UCSD-AML1 (cell line): Measurements from ENCODE around the gene C20orf204.
"Not testable (repeated sequence)": the region's sequence is repeated elsewhere in the genome, so short reads cannot be mapped to it uniquely, and the experiment has no call there.

Source experiments
- DNase-seq: peaks from one replicate; lab custom pipeline; 2025; ENCODE audit not compliant: unreplicated experiment; lab: John Stamatoyannopoulos, UW

The C20orf204 gene

DNA sequence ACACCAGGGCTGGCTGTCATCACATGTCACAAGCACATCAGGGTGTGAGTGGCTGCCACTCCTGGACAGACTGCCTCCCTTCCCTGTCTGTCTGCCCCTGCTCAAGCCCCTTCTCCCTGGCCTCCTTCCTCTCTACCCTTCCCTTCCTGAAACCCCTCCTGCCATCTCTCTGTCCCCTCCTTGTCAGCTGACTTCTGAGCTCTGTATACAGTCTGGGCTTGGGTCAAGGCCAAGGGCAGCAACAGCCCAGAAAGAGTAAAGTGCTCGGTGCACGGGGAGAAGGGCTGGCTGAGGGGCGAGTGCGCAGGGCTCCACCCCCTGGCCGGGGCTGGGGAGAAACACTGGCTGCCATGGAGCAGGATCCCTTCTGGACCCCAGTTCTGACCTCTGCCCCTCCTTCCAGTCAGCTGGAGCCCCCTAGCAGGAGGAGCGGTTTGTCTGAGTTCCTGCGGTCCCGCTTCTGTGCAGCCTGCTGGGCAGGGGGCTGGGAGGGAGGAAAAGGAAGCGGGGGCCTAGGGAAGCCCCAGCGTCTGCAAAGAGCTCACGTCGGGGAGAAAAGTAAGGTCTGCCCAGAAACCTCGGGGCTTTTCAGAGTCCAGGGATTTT lies 46.2 kb downstream of the C20orf204 start:
- peak; percentile 70 for DNase-seq

DNA sequence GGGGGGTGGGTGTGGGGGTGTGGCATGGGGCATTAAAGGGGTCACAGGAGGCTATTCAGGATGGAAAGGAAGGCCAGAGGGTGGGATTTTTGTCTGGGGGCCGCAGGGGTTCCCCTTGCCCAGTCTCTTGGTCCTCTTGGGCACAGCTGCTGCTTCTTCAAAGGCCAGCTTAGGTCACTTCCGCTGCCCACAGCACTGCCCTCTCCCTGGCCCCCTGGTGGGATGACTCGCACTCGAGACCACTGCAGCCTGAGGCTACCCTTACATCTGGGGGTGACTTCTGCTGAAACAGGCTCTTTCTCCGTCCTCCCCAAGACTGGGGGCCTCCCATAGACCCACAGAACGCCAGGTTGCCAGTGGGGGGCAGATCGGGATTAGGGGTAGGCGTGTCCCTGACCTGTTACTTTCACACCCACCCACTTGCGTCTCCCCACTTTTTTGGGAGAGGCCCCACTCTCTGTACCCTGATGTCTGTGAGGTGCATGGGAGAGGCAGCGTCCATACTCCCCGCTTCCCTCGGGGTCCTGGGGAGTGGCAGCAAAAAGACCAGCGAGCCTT lies 46.9 kb downstream of the C20orf204 start:
- peak; percentile 56 for DNase-seq

DNA sequence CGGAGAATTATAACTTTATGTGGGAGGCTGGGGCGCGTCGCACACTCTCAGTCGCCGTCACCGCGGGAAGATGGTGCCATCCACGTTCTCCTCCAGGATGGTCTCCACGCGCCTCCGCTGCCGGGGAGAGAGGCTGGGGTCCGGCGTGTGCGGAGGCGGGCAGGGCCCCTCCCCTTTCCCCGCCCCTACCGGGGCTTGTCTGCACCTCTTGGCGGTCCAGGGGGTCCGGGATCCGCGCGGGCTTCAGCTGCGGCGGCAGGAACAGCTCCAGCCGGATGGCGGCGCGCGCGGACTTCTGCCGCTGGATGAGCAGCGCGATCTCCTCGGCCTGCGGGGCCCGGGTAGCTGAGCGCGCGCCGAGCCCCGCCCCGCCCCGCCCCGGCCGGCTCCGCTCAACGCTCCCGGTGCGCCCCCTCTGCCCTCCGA lies 47.4 kb downstream of the C20orf204 start:
- peak; percentile 88 for DNase-seq

DNA sequence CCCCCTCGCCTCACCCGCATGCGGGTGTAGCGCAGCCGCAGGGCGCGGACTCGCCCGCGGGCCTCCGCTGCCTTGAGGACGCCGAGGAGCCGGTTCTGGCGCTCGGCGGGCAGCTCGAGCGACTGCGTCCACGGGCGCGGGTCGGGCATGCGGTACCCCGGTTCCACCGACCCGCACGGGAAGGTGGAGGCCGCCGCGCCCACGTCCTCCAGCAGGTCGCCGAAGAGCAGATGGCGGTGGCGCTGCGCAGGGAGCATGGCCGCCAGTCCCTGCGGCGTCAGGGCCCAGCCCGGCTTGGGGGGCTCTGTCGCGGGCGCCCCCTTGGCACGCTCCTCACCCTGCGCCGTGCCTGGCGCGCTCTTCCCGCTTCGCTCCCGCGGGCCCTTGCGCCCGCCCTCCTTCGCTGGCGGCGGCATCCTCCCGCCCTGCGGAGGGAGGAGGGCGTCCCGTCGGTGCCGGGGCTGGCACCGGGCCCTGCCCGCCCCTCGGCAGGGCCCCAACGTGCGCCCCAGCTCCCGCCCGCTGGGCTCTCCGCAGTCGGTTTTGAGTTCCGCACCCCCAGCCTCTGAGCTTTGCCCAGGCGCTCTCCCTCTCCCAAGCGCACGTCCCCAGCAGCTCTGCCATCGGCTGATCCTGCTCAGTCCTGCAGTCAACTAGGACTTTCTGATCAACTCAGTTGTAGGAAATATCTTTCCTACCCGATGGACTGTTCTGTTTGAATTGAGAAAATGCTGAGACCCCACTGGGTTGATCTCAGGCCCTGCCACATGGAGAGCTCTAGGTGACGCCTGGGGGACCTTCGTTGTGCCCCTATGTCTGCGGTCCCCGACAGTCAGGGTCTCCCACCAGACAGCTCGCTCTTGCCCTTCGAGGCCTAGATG lies 48.1 kb downstream of the C20orf204 start, which contains the start of gene LKAAEAR1:
Gene LKAAEAR1 (minus strand): TSS at position 595 of the 881 bp plus-strand sequence. CDS start 179 bp downstream, at position 416.
- no peak for DNase-seq

DNA sequence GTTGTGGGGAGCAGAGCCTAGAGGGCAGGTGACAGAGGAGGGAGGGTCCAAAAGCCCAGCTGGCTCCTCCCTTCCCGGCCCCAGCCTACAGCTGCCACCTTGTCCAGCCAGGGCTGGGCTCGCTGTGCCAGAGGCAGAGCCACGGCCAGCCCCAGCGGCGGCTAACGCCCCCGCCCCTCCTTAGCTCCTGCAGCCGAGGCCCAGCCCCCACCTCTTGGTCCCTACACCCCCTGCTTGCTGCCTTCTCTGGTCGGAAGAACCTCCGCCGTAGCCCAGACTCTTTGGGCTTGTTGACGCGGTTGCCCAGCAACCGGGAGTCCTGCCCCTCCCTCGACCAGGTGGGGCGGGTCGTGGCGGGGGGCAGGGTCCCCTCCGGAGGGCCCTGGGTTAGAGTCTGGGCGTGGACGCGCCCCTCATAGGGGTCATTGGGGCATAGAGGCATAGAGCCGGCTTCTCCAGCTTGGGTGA lies 48.7 kb downstream of the C20orf204 start:
- no peak for DNase-seq

DNA sequence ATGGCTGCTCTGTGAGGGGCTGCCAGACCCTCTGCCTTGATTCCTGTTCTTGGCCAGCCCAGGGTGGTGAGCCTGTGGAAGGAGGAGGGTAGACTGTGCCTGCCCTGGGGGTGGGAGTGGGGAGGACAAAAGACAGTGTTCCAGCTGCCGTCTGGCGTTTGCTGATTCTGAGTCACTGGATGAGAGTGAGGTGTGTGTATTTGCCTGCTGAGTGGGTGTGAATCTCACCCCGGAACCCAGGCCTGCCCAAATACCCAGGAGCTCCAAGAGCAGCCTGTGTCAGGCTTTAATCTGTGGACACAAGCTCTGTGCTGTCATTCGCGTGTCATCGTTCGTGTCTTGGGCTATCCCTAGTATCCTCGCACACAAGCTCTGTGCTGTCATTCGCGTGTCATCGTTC lies 50.8 kb downstream of the C20orf204 start:
- no peak for DNase-seq

DNA sequence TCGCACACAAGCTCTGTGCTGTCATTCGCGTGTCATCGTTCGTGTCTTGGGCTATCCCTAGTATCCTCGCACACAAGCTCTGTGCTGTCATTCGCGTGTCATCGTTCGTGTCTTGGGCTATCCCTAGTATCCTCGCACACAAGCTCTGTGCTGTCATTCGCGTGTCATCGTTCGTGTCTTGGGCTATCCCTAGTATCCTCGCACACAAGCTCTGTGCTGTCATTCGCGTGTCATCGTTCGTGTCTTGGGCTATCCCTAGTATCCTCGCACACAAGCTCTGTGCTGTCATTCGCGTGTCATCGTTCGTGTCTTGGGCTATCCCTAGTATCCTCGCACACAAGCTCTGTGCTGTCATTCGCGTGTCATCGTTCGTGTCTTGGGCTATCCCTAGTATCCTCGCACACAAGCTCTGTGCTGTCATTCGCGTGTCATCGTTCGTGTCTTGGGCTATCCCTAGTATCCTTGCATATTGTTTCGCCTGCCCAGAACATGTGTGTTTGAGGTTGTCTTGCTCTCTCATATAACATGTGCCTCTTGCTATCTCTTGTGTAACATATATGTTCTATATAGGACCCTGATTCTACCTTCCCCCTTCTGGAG lies 51.3 kb downstream of the C20orf204 start:
- DNase-seq, result not testable (repeated sequence)

DNA sequence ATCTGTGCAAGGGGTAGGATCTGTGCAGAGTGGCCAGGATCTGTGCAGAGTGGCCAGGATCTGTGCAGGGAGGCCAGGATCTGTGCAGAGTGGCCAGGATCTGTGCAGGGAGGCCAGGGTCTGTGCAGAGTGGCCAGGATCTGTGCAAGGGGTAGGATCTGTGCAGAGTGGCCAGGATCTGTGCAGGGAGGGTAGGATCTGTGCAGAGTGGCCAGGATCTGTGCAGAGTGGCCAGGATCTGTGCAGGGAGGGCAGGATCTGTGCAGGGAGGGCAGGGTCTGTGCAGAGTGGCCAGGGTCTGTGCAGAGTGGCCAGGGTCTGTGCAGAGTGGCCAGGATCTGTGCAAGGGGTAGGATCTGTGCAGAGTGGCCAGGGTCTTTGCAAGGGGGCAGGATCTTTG lies 52.6 kb downstream of the C20orf204 start:
- DNase-seq, result not testable (repeated sequence)
